ENCODE results near the gene RRAGB.
"Not testable (repeated sequence)": the region's sequence is repeated elsewhere in the genome, so short reads cannot be mapped to it uniquely, and the experiment has no call there.

Gene RRAGB

GRCh38 chrX:55738969-55739368, 21.4 kb downstream of the RRAGB start:
- Mint-ChIP-seq H3K27me3 (no peaks in the 10 kb centered on the region), H3K9me3 (no peaks in the 10 kb centered on the region), H3K4me1 (ENCODE audit: low read depth) (no peaks in the 10 kb centered on the region), H3K4me3 (no peak overlapping the region), H3K36me3 (ENCODE audit: low read depth) (peaks cover 66% of the 10 kb centered on the region), H3K27ac (no peak overlapping the region)

GRCh38 chrX:55742649-55743048, 25.1 kb downstream of the RRAGB start:
- Mint-ChIP-seq H3K36me3 (ENCODE audit: low read depth) (peaks cover 61% of the 10 kb centered on the region), H3K27me3 (no peaks in the 10 kb centered on the region), H3K27ac (no peak overlapping the region), H3K4me1 (ENCODE audit: low read depth) (no peaks in the 10 kb centered on the region), H3K9me3 (no peaks in the 10 kb centered on the region), H3K4me3 (no peak overlapping the region)

DNA sequence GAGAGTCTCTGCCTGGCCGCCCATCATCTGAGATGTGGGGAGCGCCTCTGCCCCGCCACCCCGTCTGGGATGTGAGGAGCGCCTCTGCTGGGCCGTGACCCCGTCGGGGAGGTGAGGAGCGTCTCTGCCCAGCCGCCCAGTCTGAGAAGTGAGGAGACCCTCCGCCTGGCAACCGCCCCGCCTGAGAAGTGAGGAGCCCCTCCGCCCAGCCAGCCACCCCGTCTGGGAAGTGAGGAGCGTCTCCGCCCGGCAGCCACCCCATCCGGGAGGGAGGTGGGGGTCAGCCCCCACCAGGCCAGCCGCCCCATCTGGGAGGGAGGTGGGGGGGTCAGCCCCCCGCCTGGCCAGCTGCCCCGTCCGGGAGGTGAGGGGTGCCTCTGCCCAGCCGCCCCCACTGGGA, 30.9 kb downstream of the RRAGB start:
- H3K4me3 Mint-ChIP-seq; H3K9me3 Mint-ChIP-seq; H3K27ac Mint-ChIP-seq; H3K27me3 Mint-ChIP-seq; H3K4me1 Mint-ChIP-seq (ENCODE audit: low read depth): not testable (repeated sequence)
- H3K36me3 Mint-ChIP-seq (ENCODE audit: low read depth): peaks cover 30% of the 10 kb centered on the region

DNA sequence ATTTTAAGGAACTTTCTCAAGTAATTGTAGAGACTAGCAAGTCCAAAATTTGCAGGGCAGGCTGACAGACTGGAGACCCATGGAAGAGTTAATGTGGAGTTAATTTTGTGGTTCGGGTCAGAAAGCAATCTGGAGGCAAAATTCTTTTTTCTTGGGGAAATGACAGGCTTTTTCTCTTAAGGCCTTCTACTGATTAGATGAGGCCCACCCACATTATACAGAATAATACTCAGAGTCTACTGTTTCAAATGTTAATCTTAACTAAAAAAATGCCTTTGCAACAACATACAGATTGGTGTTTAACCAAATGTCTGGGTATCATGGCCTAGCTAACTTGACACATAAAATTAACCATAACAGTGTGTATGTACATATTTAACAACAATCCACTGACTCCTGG, 32.7 kb downstream of the RRAGB start:
- Mint-ChIP-seq H3K27ac (no peak overlapping the region), H3K9me3 (no peaks in the 10 kb centered on the region), H3K4me1 (ENCODE audit: low read depth) (peaks cover 8% of the 10 kb centered on the region), H3K36me3 (ENCODE audit: low read depth) (peaks cover 20% of the 10 kb centered on the region), H3K4me3 (no peak overlapping the region), H3K27me3 (no peaks in the 10 kb centered on the region)

DNA sequence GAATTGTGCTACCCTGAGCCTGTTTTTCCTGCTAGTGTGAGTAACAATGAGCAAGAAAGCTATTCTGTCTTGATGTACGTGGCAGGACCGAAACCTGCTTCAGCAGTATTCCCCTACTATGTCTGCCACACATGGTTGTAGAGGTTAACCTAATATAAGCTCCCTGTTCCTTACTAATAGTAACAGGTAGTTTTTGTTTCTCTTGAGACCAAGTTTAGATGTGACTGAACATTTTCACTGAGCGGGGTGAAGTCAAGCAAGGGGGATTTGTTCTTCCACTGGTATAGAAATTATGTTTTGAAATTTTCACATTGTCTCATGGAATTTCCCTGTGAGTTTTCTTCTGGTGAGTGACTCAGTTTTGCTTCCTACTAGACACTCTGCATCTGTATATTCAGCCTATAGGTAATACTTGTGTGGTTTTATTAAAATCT, 37.3 kb downstream of the RRAGB start:
- H3K27me3 Mint-ChIP-seq: no peaks in the 10 kb centered on the region
- no peaks in the 10 kb centered on the region for H3K9me3 Mint-ChIP-seq
- peaks cover 24% of the 10 kb centered on the region for H3K36me3 Mint-ChIP-seq (ENCODE audit: low read depth)
- no peak overlapping the region for H3K4me3 Mint-ChIP-seq
- H3K4me1 Mint-ChIP-seq (ENCODE audit: low read depth): peaks cover 8% of the 10 kb centered on the region
- peak overlapping the region; percentile 55 for H3K27ac Mint-ChIP-seq

GRCh38 chrX:55758033-55758432, 40.5 kb downstream of the RRAGB start:
- H3K27me3 Mint-ChIP-seq: no peaks in the 10 kb centered on the region

GRCh38 chrX:55759478-55759877, 41.9 kb downstream of the RRAGB start:
- peaks cover 4% of the 10 kb centered on the region for H3K9me3 Mint-ChIP-seq
- peaks cover 42% of the 10 kb centered on the region for H3K36me3 Mint-ChIP-seq (ENCODE audit: low read depth)
- H3K4me3 Mint-ChIP-seq: no peak overlapping the region
- H3K27ac Mint-ChIP-seq: no peak overlapping the region
- H3K4me1 Mint-ChIP-seq (ENCODE audit: low read depth): peaks cover 7% of the 10 kb centered on the region
- H3K27me3 Mint-ChIP-seq: no peaks in the 10 kb centered on the region

More at GRCh38 chrX:55758033-55758432, 40.5 kb downstream of the RRAGB start:
- peaks cover 35% of the 10 kb centered on the region for H3K36me3 Mint-ChIP-seq (ENCODE audit: low read depth)
- no peak overlapping the region for H3K4me3 Mint-ChIP-seq
- H3K9me3 Mint-ChIP-seq: no peaks in the 10 kb centered on the region
- H3K27ac Mint-ChIP-seq: no peak overlapping the region
- peaks cover 8% of the 10 kb centered on the region for H3K4me1 Mint-ChIP-seq (ENCODE audit: low read depth)

- Mint-ChIP-seq H3K9me3 (peaks cover 7% of the 10 kb centered on the region), H3K36me3 (ENCODE audit: low read depth) (peaks cover 38% of the 10 kb centered on the region), H3K27ac (no peak overlapping the region), H3K4me3 (no peak overlapping the region), H3K4me1 (ENCODE audit: low read depth) (no peaks in the 10 kb centered on the region), H3K27me3 (no peaks in the 10 kb centered on the region)
These were observed 49.6 kb downstream of the RRAGB start for GRCh38 chrX:55767100-55767499.

- H3K4me1 Mint-ChIP-seq (ENCODE audit: low read depth); H3K27me3 Mint-ChIP-seq; H3K9me3 Mint-ChIP-seq; H3K27ac Mint-ChIP-seq; H3K4me3 Mint-ChIP-seq: not testable (repeated sequence)
- H3K36me3 Mint-ChIP-seq (ENCODE audit: low read depth): peaks cover 46% of the 10 kb centered on the region
These were observed 56.9 kb downstream of the RRAGB start for GRCh38 chrX:55774419-55774818.

DNA sequence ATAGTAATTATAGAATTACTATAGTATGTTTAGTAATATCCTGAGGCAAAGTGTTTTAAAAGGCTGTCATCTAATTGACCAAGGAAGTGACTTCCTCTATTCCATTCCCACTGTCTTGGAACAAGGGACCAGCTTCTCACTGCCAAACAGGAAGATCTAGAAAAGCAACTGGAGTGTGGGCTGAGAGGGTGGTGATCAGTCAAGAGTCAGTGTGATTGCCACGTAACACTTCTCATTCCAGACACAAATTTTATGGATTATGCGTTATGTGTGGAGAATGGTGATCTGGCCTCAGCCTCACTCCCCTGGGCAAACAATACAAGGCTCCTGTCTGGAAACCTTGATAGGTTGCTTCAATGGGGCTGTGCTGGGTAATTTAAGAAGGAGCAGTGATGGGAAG, 60.0 kb downstream of the RRAGB start:
- peaks cover 28% of the 10 kb centered on the region for H3K36me3 Mint-ChIP-seq (ENCODE audit: low read depth)
- peaks cover 6% of the 10 kb centered on the region for H3K9me3 Mint-ChIP-seq
- H3K4me1 Mint-ChIP-seq (ENCODE audit: low read depth): no peaks in the 10 kb centered on the region
- no peaks in the 10 kb centered on the region for H3K27me3 Mint-ChIP-seq
- H3K27ac Mint-ChIP-seq: no peak overlapping the region
- H3K4me3 Mint-ChIP-seq: no peak overlapping the region

DNA sequence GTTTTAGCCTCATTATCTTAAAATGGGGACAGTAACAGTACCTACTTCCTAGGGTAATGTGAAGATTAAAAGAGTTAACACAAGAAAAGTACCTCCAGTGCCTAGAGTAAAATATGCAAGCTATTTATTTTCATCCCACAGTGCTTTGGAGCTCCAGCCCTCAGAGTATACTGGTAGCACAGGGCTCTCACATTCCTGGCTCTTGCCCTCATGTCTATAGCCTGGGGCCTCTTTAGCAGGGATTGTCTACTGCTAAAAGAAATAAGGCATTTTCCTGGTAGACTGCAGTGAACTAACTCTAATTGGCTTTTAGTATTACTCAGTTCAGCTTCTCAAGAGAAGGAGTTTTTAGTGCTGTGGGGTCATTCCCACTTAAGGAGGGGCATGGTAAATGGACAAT, 60.8 kb downstream of the RRAGB start:
- Mint-ChIP-seq H3K27ac (no peak overlapping the region), H3K27me3 (no peaks in the 10 kb centered on the region), H3K36me3 (ENCODE audit: low read depth) (peaks cover 23% of the 10 kb centered on the region), H3K9me3 (peaks cover 4% of the 10 kb centered on the region), H3K4me3 (no peak overlapping the region), H3K4me1 (ENCODE audit: low read depth) (no peaks in the 10 kb centered on the region)

- Mint-ChIP-seq H3K9me3 (peaks cover 4% of the 10 kb centered on the region), H3K27me3 (no peaks in the 10 kb centered on the region), H3K27ac (no peak overlapping the region), H3K36me3 (ENCODE audit: low read depth) (no peaks in the 10 kb centered on the region), H3K4me3 (no peak overlapping the region), H3K4me1 (ENCODE audit: low read depth) (no peaks in the 10 kb centered on the region)
These were observed 66.2 kb downstream of the RRAGB start for GRCh38 chrX:55783723-55784122.

DNA sequence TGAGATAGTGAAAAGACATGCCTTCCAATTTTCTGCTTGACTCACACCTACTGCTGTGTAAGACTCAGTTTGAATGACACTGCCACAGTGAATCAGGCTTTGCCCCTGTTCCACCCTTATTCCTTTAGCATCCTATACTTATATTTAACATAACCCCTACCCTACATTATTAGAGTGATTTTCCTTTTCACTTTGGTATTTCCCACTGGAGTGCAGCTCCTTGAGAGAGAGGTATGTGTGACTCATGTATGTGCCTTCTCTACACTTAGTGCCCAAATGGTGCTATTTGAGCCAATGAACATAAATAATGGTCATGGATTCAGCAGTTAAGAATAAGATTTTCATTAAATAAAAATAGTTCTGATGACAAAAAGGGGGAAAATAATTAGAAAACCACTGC, 69.5 kb downstream of the RRAGB start:
- Mint-ChIP-seq H3K9me3 (peaks cover 4% of the 10 kb centered on the region), H3K4me3 (no peak overlapping the region), H3K4me1 (ENCODE audit: low read depth) (no peaks in the 10 kb centered on the region), H3K36me3 (ENCODE audit: low read depth) (no peaks in the 10 kb centered on the region), H3K27me3 (no peaks in the 10 kb centered on the region), H3K27ac (no peak overlapping the region)

- Mint-ChIP-seq H3K27ac (no peak overlapping the region), H3K4me1 (ENCODE audit: low read depth) (no peaks in the 10 kb centered on the region), H3K27me3 (no peaks in the 10 kb centered on the region), H3K4me3 (no peak overlapping the region), H3K36me3 (ENCODE audit: low read depth) (no peaks in the 10 kb centered on the region), H3K9me3 (peaks cover 4% of the 10 kb centered on the region)
These were observed 70.2 kb downstream of the RRAGB start for GRCh38 chrX:55787727-55788126.

- Mint-ChIP-seq H3K36me3 (ENCODE audit: low read depth) (no peaks in the 10 kb centered on the region), H3K27me3 (no peaks in the 10 kb centered on the region), H3K4me1 (ENCODE audit: low read depth) (no peaks in the 10 kb centered on the region), H3K27ac (no peak overlapping the region), H3K4me3 (no peak overlapping the region), H3K9me3 (no peaks in the 10 kb centered on the region)
These were observed 76.9 kb downstream of the RRAGB start for GRCh38 chrX:55794405-55794804.

DNA sequence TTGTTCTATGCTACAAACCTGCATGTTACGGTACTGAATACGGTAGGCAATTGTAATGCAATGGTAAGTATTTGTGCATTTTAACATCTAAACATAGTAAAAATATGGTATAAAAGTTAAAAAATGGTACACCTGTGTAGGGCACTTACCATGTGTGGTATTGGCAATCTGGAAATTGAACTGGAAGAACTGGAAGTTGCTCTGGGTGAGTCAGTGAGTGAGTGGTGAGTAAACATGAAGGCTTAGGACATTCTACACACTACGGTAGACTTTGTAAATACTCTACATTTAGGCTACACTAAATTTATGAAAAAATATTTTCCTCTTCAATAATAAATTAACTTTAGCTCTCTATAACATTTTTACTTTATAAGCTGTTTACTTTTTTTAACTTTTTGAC, 78.9 kb downstream of the RRAGB start:
- Mint-ChIP-seq H3K27me3 (no peaks in the 10 kb centered on the region), H3K9me3 (no peaks in the 10 kb centered on the region), H3K4me1 (ENCODE audit: low read depth) (no peaks in the 10 kb centered on the region), H3K4me3 (no peak overlapping the region), H3K27ac (no peak overlapping the region), H3K36me3 (ENCODE audit: low read depth) (no peaks in the 10 kb centered on the region)

- Mint-ChIP-seq H3K36me3 (ENCODE audit: low read depth) (no peaks in the 10 kb centered on the region), H3K27ac (no peak overlapping the region), H3K27me3 (no peaks in the 10 kb centered on the region), H3K9me3 (no peaks in the 10 kb centered on the region), H3K4me3 (no peak overlapping the region), H3K4me1 (ENCODE audit: low read depth) (no peaks in the 10 kb centered on the region)
These were observed 84.3 kb downstream of the RRAGB start for GRCh38 chrX:55801811-55802210.

Data from stimulated activated naive CD8-positive, alpha-beta T cell treated with anti-CD3 and anti-CD28 coated beads, Interleukin-15, Interleukin-2, amounts not matched to agents 100 ng/mL and 50 ng/mL, for 24 hours (primary cell).